HepG2 (cell line): ENCODE results near the gene RNF40. TPM values are rescaled to one million over a fixed set of nuclear protein-coding genes. Genes with fewer than 3 reads are reported as not detected.

Source experiments
- ATAC-seq: fragments of 200-7000 bp; cut with Tn5 transposase; 3 replicates; pipeline ENCODE4 v1.9.1; 2020; ENCODE audit warnings: mild to moderate bottlenecking, moderate library complexity
- Bru-seq: library from RNA; stranded (reverse); fragments of 400-500 nt; gene quantifications from one replicate; lab custom pipeline; 2021; lab: Mats Ljungman, UMichigan
- BruChase-seq, 2 experiments: library from RNA; stranded (reverse); fragments of 400-500 nt; gene quantifications; one replicate each; lab custom pipeline; 2021; lab: Mats Ljungman, UMichigan
- BruUV-seq: library from RNA; stranded (reverse); fragments of 400-500 nt; replicated peaks from 2 replicates; lab custom pipeline; 2021; lab: Mats Ljungman, UMichigan
- CTCF ChIA-PET: fragments of 300-600 bp; formaldehyde crosslinking; extraction: SDS; loops from one replicate; lab custom pipeline; 2021; ENCODE audit warnings: low total read pairs, inconsistent platforms, low intra/inter-chr PET ratio; lab: Yijun Ruan, JAX
- POLR2A ChIA-PET: fragments of 350-600 bp; sonication (Branson Sonifier 250); formaldehyde crosslinking; loops from one replicate; lab custom pipeline; 2020; ENCODE audit warnings: antibody characterized with exemption, inconsistent platforms; lab: Yijun Ruan, JAX
- DNase-seq: peaks from one replicate; pipeline ENCODE4 v3.0.0-alpha.2; 2015; ENCODE audit warnings: low spot score
- FAIRE-seq: peaks from 3 replicates; lab custom pipeline; 2011; peaks lifted over from hg19 to GRCh38; lab: Jason Lieb, UNC
- H2AFZ ChIP-seq: one replicate; pipeline ENCODE4 v1.6.1; 2011; ENCODE audit warnings: low read length, inconsistent platforms
- H3K27ac ChIP-seq: fragments of 300-600 bp; 3 replicates; pipeline ENCODE4 v1.8.0; 2011; ENCODE audit warnings: mixed run types, mild to moderate bottlenecking, mixed read lengths, low read length, inconsistent platforms; ENCODE audit not compliant: insufficient read depth; ENCODE audit errors: extremely low read length
- H3K27me3 ChIP-seq, 2 experiments: fragments of 200-600 bp in 1 of 2; 2 replicates in 1 of 2; 3 replicates in 1 of 2; pipeline versions ENCODE4 v1.6.0 to v1.8.0; 2011; ENCODE audit warnings: low read length in 2 of 2, mild to moderate bottlenecking in 2 of 2, moderate library complexity in 2 of 2, inconsistent platforms in 1 of 2; ENCODE audit not compliant: insufficient read depth in 2 of 2, control insufficient read depth in 1 of 2
- H3K36me3 ChIP-seq, 2 experiments: fragments of 200-600 bp in 1 of 2; replicated peaks in 1 of 2; 2 replicates in 1 of 2; 3 replicates in 1 of 2; pipeline versions ENCODE4 v1.5.1 to v1.8.0; 2011; ENCODE audit warnings: low read length in 2 of 2, inconsistent platforms in 1 of 2; ENCODE audit not compliant: insufficient read depth in 2 of 2, control insufficient read depth in 1 of 2
- H3K4me1 ChIP-seq: 2 replicates; pipeline ENCODE4 v1.5.1; 2012; ENCODE audit warnings: low read length, inconsistent platforms; ENCODE audit not compliant: insufficient read depth
- H3K4me2 ChIP-seq: 2 replicates; pipeline ENCODE4 v1.6.0; 2011; ENCODE audit warnings: low read depth, low read length, inconsistent platforms
- H3K4me3 ChIP-seq, 3 experiments: fragments of 200-600 bp in 1 of 3; sonication (generic), shearing (Covaris generic) in 1 of 3; replicated peaks in 1 of 3; 2 replicates each; pipeline ENCODE4 v1.5.1; 2011 to 2016; ENCODE audit warnings: low read length in 3 of 3, inconsistent platforms in 2 of 3, low read depth in 2 of 3, mild to moderate bottlenecking in 2 of 3, control low read depth in 1 of 3, mixed read lengths in 1 of 3; ENCODE audit not compliant: insufficient read depth in 1 of 3
- H3K79me2 ChIP-seq: one replicate; pipeline ENCODE4 v1.6.1; 2011; ENCODE audit warnings: low read length, inconsistent platforms; ENCODE audit not compliant: insufficient read depth
- H3K9ac ChIP-seq: 2 replicates; pipeline ENCODE4 v1.6.0; 2011; ENCODE audit warnings: mild to moderate bottlenecking, low read depth, low read length, inconsistent platforms; ENCODE audit not compliant: insufficient read depth
- H3K9me3 ChIP-seq: 2 replicates; pipeline ENCODE4 v1.5.1; 2012; ENCODE audit warnings: mild to moderate bottlenecking, low read length
- H4K20me1 ChIP-seq: 2 replicates; pipeline ENCODE4 v1.6.0; 2011; ENCODE audit warnings: inconsistent platforms, mild to moderate bottlenecking, low read length, moderate library complexity; ENCODE audit not compliant: insufficient read depth
- CHCHD3 ChIP-seq: sonication (generic); formaldehyde crosslinking; IDR thresholded peaks from 2 replicates; pipeline ENCODE4 v1.8.0; 2022; ENCODE audit warnings: mild to moderate bottlenecking, missing genetic modification reagents, moderate library complexity
- NAIF1 ChIP-seq: sonication (generic); formaldehyde crosslinking; IDR thresholded peaks from 2 replicates; pipeline ENCODE4 v1.5.0; 2020; ENCODE audit warnings: mild to moderate bottlenecking, missing genetic modification reagents, borderline replicate concordance
- NR0B2 ChIP-seq: sonication (generic); formaldehyde crosslinking; IDR thresholded peaks from 2 replicates; pipeline ENCODE4 v1.4.0; 2020; ENCODE audit warnings: mild to moderate bottlenecking, missing genetic modification reagents
- RBAK ChIP-seq: sonication (generic); formaldehyde crosslinking; IDR thresholded peaks from 2 replicates; pipeline ENCODE4 v1.5.1; 2020; ENCODE audit warnings: mild to moderate bottlenecking, missing genetic modification reagents
- REXO4 ChIP-seq: sonication (generic); formaldehyde crosslinking; IDR thresholded peaks from 2 replicates; pipeline ENCODE4 v1.8.0; 2022; ENCODE audit warnings: missing genetic modification reagents, mild to moderate bottlenecking, borderline replicate concordance
- SUZ12 ChIP-seq: fragments of 150-350 bp; IDR thresholded peaks from 2 replicates; pipeline ENCODE4 v1.6.1; 2014; ENCODE audit warnings: low read depth, low read length
- XRCC5 ChIP-seq: fragments of 200-400 bp; formaldehyde crosslinking; optimal IDR thresholded peaks from 2 replicates; pipeline ENCODE3; 2017; ENCODE audit warnings: mild to moderate bottlenecking, low read length
- ZNF276 ChIP-seq: sonication (generic); formaldehyde crosslinking; IDR thresholded peaks from 2 replicates; pipeline ENCODE4 v1.4.0; 2020; ENCODE audit warnings: mild to moderate bottlenecking, low read depth, missing genetic modification reagents
- ZNF281 ChIP-seq: sonication (generic); formaldehyde crosslinking; IDR thresholded peaks from 2 replicates; pipeline ENCODE4 v1.4.0; 2020; ENCODE audit warnings: missing genetic modification reagents, borderline replicate concordance
- ZNF577 ChIP-seq: sonication (generic); formaldehyde crosslinking; IDR thresholded peaks from 2 replicates; pipeline ENCODE4 v1.4.0; 2020; ENCODE audit warnings: mild to moderate bottlenecking, low read depth, missing genetic modification reagents, borderline replicate concordance
- WGBS: methylation state at CpG from one replicate; pipeline ENCODE4 v1.1.6; 2017; ENCODE audit warnings: low lambda C conversion rate; 5-methylcytosine and 5-hydroxymethylcytosine counted together
- in situ Hi-C: cut with HindIII; loops from 2 replicates; pipeline ENCODE4 v1.10.0; 2017; ENCODE audit warnings: low pct_unique_long_range_greater_than_20kb; ENCODE audit not compliant: extremely low pct_ligation_motif_present
- intact Hi-C: fragments of 100-400 bp; cut with micrococcal nuclease; formaldehyde crosslinking; loops from one replicate; pipeline ENCODE4 v1.10.0; 2022; ENCODE audit not compliant: unreplicated experiment
- long read RNA-seq, 2 experiments: library from RNA in 1 of 2; library from polyadenylated mRNA in 1 of 2; stranded (forward) in 1 of 2; unstranded in 1 of 2; transcript quantifications; one replicate each; pipeline ENCODE4 v2.0.0, GENCODE V29; 2019 to 2022
- polyA minus RNA-seq, 3 experiments: library from RNA; depleted of rRNA, polyadenylated mRNA; stranded (reverse); fragments of >200 nt; gene quantifications; 2 replicates each; pipeline ENCODE4 v1.2.3, GENCODE V29; 2011; ENCODE audit warnings: low replicate concordance in 1 of 3
- polyA plus RNA-seq, 8 experiments: library from polyadenylated mRNA; depleted of rRNA in 3 of 8; stranded (reverse) in 7 of 8; unstranded in 1 of 8; fragments of >200 nt; fragmentation: Illumina TruSeq in 4 of 8; extraction: Trizol in 4 of 8; gene quantifications; 2 replicates each; pipeline versions ENCODE4 v1.2.1 to v1.2.3, GENCODE V29; 2011 to 2016; ENCODE audit warnings: low read depth in 4 of 8, missing spikeins in 1 of 8, mixed read lengths in 1 of 8; ENCODE audit not compliant: insufficient read depth in 1 of 8
- total RNA-seq, 5 experiments: library from RNA; depleted of rRNA; stranded (reverse); fragments of >200 nt; fragmentation: Illumina TruSeq; extraction: Trizol; gene quantifications; 2 replicates each; pipeline ENCODE4 v1.2.3, GENCODE V29; 2016; ENCODE audit warnings: low read depth in 1 of 5

RNF40 gene
- 85.6 and 102 TPM in 2 replicates for total RNA-seq (2016; rRNA removed; fragmentation: Illumina TruSeq; extraction: Trizol)
- 11.9 and 12.0 TPM in 2 replicates for total RNA-seq (2016; cell fraction: cytosol; rRNA removed; fragmentation: Illumina TruSeq; extraction: Trizol; ENCODE audit: low read depth)
- total RNA-seq (2016; cell fraction: insoluble cytoplasmic fraction; rRNA removed; fragmentation: Illumina TruSeq; extraction: Trizol): 79.6 and 89.9 TPM in 2 replicates
- total RNA-seq (2016; cell fraction: membrane; rRNA removed; fragmentation: Illumina TruSeq; extraction: Trizol): 40.5 and 47.1 TPM in 2 replicates
- 55.6 and 65.6 TPM in 2 replicates for total RNA-seq (2016; cell fraction: nucleus; rRNA removed; fragmentation: Illumina TruSeq; extraction: Trizol)
- 84.0 and 91.0 TPM in 2 replicates for polyA plus RNA-seq (2011; rRNA removed)
- polyA plus RNA-seq (2011; cell fraction: cytosol; rRNA removed): 47.5 and 49.3 TPM in 2 replicates
- polyA plus RNA-seq (2011; cell fraction: nucleus; rRNA removed): 128 and 147 TPM in 2 replicates
- polyA plus RNA-seq (2012): 44.7 and 52.0 TPM in 2 replicates
- polyA plus RNA-seq (2016; cell fraction: cytosol; fragmentation: Illumina TruSeq; extraction: Trizol; ENCODE audit: low read depth): 8.6 and 10.7 TPM in 2 replicates
- 87.6 and 98.5 TPM in 2 replicates for polyA plus RNA-seq (2016; cell fraction: insoluble cytoplasmic fraction; fragmentation: Illumina TruSeq; extraction: Trizol; ENCODE audit: low read depth)
- polyA plus RNA-seq (2016; cell fraction: membrane; fragmentation: Illumina TruSeq; extraction: Trizol; ENCODE audit: low read depth): 29.9 and 30.8 TPM in 2 replicates
- 131 and 139 TPM in 2 replicates for polyA plus RNA-seq (2016; cell fraction: nucleus; fragmentation: Illumina TruSeq; extraction: Trizol; ENCODE audit: insufficient read depth, low read depth)
- polyA minus RNA-seq (2011; rRNA and poly(A)+ RNA removed; ENCODE audit: low replicate concordance): 110 and 128 TPM in 2 replicates
- 42.3 and 58.2 TPM in 2 replicates for polyA minus RNA-seq (2011; cell fraction: cytosol; rRNA and poly(A)+ RNA removed)
- polyA minus RNA-seq (2011; cell fraction: nucleus; rRNA and poly(A)+ RNA removed): 34.0 and 43.5 TPM in 2 replicates
- Bru-seq, nascent RNA: percentile 82 among the genes with signal in this experiment
- percentile 94 among the genes with signal in this experiment for BruChase-seq, experiment 1, labeled RNA remaining after a 6-hour chase
- BruChase-seq, experiment 2, labeled RNA remaining after a 2-hour chase: percentile 88 among the genes with signal in this experiment
- long read RNA-seq, experiment 1, full-length matches to known transcripts: 7 of 26 reads
- long read RNA-seq, experiment 1, partial matches to known transcripts: 12 of 26 reads
- long read RNA-seq, experiment 1, other reads (novel, unspliced or antisense): 7 of 26 reads
- long read RNA-seq, experiment 2, full-length matches to known transcripts: 18 of 219 reads
- long read RNA-seq, experiment 2, partial matches to known transcripts: 147 of 219 reads
- long read RNA-seq, experiment 2, other reads (novel, unspliced or antisense): 54 of 219 reads

DNA sequence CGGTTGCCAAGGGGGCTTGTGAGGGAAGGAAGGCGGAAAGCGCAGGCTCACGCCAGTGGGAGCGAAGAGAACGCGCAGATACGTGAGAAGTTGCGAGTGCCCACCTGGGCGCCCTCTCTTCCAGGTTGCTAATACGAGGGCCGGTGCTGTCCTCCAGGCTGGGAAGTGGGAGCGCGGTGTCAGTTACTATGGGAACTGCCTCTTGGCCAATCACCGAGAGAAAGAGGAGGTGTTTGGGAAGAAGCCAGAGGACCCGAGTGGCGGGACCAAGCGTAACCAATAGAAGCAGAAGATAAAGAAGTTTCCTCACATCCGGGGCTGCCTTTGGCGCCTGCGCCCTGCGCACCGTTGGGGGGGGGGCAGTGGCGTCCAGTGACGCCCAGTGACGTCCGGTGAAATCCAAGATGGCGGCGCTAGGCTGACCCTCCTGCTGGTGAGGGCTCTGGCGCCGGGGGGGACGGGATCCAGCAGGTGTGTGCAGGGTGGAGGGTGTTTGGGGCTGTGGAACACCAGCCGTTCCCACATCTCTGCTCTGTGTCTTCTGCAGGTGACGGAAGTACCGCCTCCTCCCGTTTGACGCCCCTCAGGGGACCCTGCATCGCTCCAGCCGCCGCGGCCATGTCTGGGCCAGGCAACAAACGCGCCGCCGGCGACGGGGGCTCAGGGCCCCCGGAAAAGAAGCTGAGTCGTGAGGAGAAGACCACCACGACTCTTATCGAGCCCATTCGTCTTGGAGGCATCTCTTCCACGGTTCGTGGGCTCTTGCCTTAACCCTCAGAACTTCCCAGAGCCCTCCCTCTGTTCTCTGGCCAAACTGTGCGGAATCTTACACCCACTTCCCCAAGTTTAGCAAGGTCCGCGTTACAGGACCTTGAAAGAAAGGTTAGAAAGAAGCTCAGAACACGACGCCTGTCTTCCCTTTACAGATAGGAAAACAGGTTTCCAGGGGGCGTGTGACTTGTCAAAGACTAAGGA is at the start of gene RNF40, which contains the start of gene CFAP119:
RNF40 (plus strand) TSS at position 395 of the 975 bp plus-strand sequence; CDS start at position 619, 224 bp downstream.
CFAP119 (minus strand) TSS at position 135 of the 975 bp plus-strand sequence. CDS start 314 bp downstream, outside the sequence.
- no peak within 1 kb of the TSS for H2AFZ ChIP-seq
- H3K4me3 ChIP-seq: peak within 1 kb of the TSS; percentile 80 to 91 (median 86)
- ChIA-PET CTCF (no interaction called here), POLR2A (interaction anchor here (0.6 to 1.7 kb wide), 3 partner anchors 14 to 113 kb away, joined by 3 to 5 read pairs (median 3); partner anchors contain the start of gene PHKG2)
- peak within 1 kb of the TSS; percentile 97 for H3K4me2 ChIP-seq
- H3K9me3 ChIP-seq: no peaks in the 10 kb centered on the region
- peaks cover 19% of the 10 kb centered on the region for H3K79me2 ChIP-seq
- H3K4me1 ChIP-seq: peaks cover 29% of the 10 kb centered on the region
- intact Hi-C loops: loop anchor here (1.0 kb wide), 1 partner anchor 14 kb away; the partner anchor contains the start of gene PHKG2
- BruUV-seq: TSS peak; percentile 63
- peak; percentile 93 for ATAC-seq
- H4K20me1 ChIP-seq: no peaks in the 10 kb centered on the region
- DNase-seq: peak; percentile 99
- in situ Hi-C loops: no loop called here
- H3K27me3 ChIP-seq: no peaks in the 10 kb centered on the region; a peak in 1 of 5 replicates
- peak within 1 kb of the TSS; percentile 93 for H3K9ac ChIP-seq
- peaks cover 30 to 38% of the 10 kb centered on the region in 2 experiments for H3K36me3 ChIP-seq
- peak within 1 kb of the TSS; percentile 66 for H3K27ac ChIP-seq
- WGBS: under 1% methylated on average over 46 of the region's 60 CpGs
- peak; percentile 91 for FAIRE-seq
- TF ChIP-seq ZNF281 (CRISPR knock-in tag) (peak; percentile 86; the same call in 1 of the 2 replicates), REXO4 (no peak), NAIF1 (peak; percentile 0; the same call in 1 of the 2 replicates), XRCC5 (peak; percentile 43), CHCHD3 (CRISPR knock-in tag) (peak; percentile 62; the same call in 1 of the 2 replicates), ZNF577 (CRISPR knock-in tag) (no peak), SUZ12 (no peak), NR0B2 (CRISPR knock-in tag) (no peak; the same call in 1 of the 2 replicates), RBAK (no peak), ZNF276 (CRISPR knock-in tag) (peak; percentile 40; the same call in 1 of the 2 replicates)
